SK-N-SH (cell line): ENCODE measurements around the gene IL6R. TPM values are rescaled to one million over a fixed set of nuclear protein-coding genes. Genes with fewer than 3 reads are reported as not detected.

Source experiments
- CTCF ChIA-PET: fragments of 300-600, 350-600 bp; formaldehyde crosslinking; extraction: SDS; loops from one replicate; lab custom pipeline; 2021; lab: Yijun Ruan, JAX
- POLR2A ChIA-PET: fragments of 350-600 bp; sonication (Branson Sonifier 250); formaldehyde crosslinking; extraction: SDS; loops from one replicate; lab custom pipeline; 2020; ENCODE audit warnings: antibody characterized with exemption, inconsistent platforms; lab: Yijun Ruan, JAX
- DNase-seq: peaks from one replicate; pipeline ENCODE4 v3.0.0; 2012
- H2AFZ ChIP-seq: fragments of 200-600 bp; sonication (generic); 2 replicates; pipeline ENCODE4 v1.8.1; 2016; ENCODE audit warnings: antibody characterized with exemption, mild to moderate bottlenecking, low read depth
- H3F3A ChIP-seq: fragments of 200-600 bp; sonication (generic); replicated peaks from 2 replicates; pipeline ENCODE3; 2016; ENCODE audit warnings: antibody characterized with exemption, mild to moderate bottlenecking; ENCODE audit not compliant: insufficient read depth
- H3K27ac ChIP-seq, 2 experiments: fragments of 200-500 bp in 1 of 2; fragments of 200-600 bp in 1 of 2; sonication (Bioruptor generic) in 1 of 2; sonication (generic), shearing (Covaris generic) in 1 of 2; 2 replicates each; pipeline versions ENCODE4 v1.5.1 to v1.6.1; 2014 to 2016; ENCODE audit warnings: low read depth in 2 of 2, inconsistent platforms in 1 of 2, low read length in 1 of 2, mild to moderate bottlenecking in 1 of 2, mixed read lengths in 1 of 2
- H3K27me3 ChIP-seq: fragments of 200-600 bp; sonication (generic), shearing (Covaris generic); 2 replicates; pipeline ENCODE4 v1.6.1; 2016; ENCODE audit warnings: mixed run types; ENCODE audit not compliant: insufficient read depth
- H3K36me3 ChIP-seq, 2 experiments: fragments of 200-500 bp in 1 of 2; fragments of 200-600 bp in 1 of 2; sonication (Bioruptor generic) in 1 of 2; sonication (generic) in 1 of 2; replicated peaks in 1 of 2; 2 replicates each; pipeline versions ENCODE3 to v1.5.1; 2014 to 2016; ENCODE audit warnings: low read length in 1 of 2, mild to moderate bottlenecking in 1 of 2; ENCODE audit not compliant: insufficient read depth in 2 of 2, control insufficient read depth in 1 of 2
- H3K4me1 ChIP-seq, 2 experiments: fragments of 200-500 bp in 1 of 2; fragments of 200-600 bp in 1 of 2; sonication (Bioruptor generic) in 1 of 2; sonication (generic), shearing (Covaris generic) in 1 of 2; 2 replicates each; pipeline versions ENCODE4 v1.5.1 to v1.6.1; 2014 to 2016; ENCODE audit warnings: low read depth in 1 of 2, low read length in 1 of 2, mixed run types in 1 of 2; ENCODE audit not compliant: insufficient read depth in 2 of 2, control insufficient read depth in 1 of 2
- H3K4me2 ChIP-seq: fragments of 200-600 bp; sonication (generic), shearing (Covaris generic); 2 replicates; pipeline ENCODE4 v1.6.1; 2017; ENCODE audit warnings: mixed run types
- H3K4me3 ChIP-seq, 2 experiments: fragments of 200-500 bp in 1 of 2; fragments of 200-600 bp in 1 of 2; sonication (Bioruptor generic) in 1 of 2; sonication (generic), shearing (Covaris generic) in 1 of 2; 2 replicates each; pipeline versions ENCODE4 v1.5.1 to v1.8.1; 2014 to 2016; ENCODE audit warnings: low read depth in 2 of 2, inconsistent platforms in 1 of 2, low read length in 1 of 2, mild to moderate bottlenecking in 1 of 2, mixed read lengths in 1 of 2, moderate library complexity in 1 of 2
- H3K79me2 ChIP-seq: fragments of 200-600 bp; sonication (generic); 2 replicates; pipeline ENCODE4 v1.8.1; 2017; ENCODE audit warnings: mild to moderate bottlenecking; ENCODE audit not compliant: insufficient read depth
- H3K9ac ChIP-seq: fragments of 200-600 bp; sonication (generic); 2 replicates; pipeline ENCODE4 v1.6.1; 2017; ENCODE audit warnings: mixed run types
- H3K9me2 ChIP-seq: fragments of 200-600 bp; sonication (generic); 2 replicates; pipeline ENCODE4 v1.6.1; 2017; ENCODE audit warnings: mixed run types
- H3K9me3 ChIP-seq: fragments of 200-600 bp; sonication (generic); 2 replicates; pipeline ENCODE4 v1.6.1; 2017; ENCODE audit warnings: mixed run types, mild to moderate bottlenecking, moderate library complexity
- H4K20me1 ChIP-seq: fragments of 200-600 bp; sonication (generic); 2 replicates; pipeline ENCODE4 v1.6.1; 2017; ENCODE audit warnings: mild to moderate bottlenecking, mixed run types; ENCODE audit not compliant: insufficient read depth
- ELF1 ChIP-seq: IDR thresholded peaks from 2 replicates; pipeline ENCODE4 v1.4.0; 2012
- EP300 ChIP-seq, 2 experiments: IDR thresholded peaks; 2 replicates each; pipeline versions ENCODE4 v1.4.0 to v1.6.1; 2012; ENCODE audit warnings: borderline replicate concordance in 1 of 2, low read depth in 1 of 2, low read length in 1 of 2
- EZH2phosphoT487 ChIP-seq: fragments of 200-600 bp; sonication (generic); IDR thresholded peaks from 2 replicates; pipeline ENCODE4 v1.6.1; 2017; ENCODE audit warnings: low read depth, mixed run types, mild to moderate bottlenecking, antibody characterized with exemption, moderate library complexity, borderline replicate concordance
- FOSL2 ChIP-seq: IDR thresholded peaks from 2 replicates; pipeline ENCODE4 v1.4.0; 2012; ENCODE audit warnings: low read depth, mild to moderate bottlenecking, moderate library complexity, borderline replicate concordance
- FOXJ3 ChIP-seq: sonication (generic); formaldehyde crosslinking; IDR thresholded peaks from 2 replicates; pipeline ENCODE4 v1.5.1; 2020; ENCODE audit warnings: mild to moderate bottlenecking, missing genetic modification reagents
- FOXM1 ChIP-seq: IDR thresholded peaks from 2 replicates; pipeline ENCODE4 v1.4.0; 2012; ENCODE audit warnings: low read depth, mild to moderate bottlenecking
- JUND ChIP-seq: IDR thresholded peaks from 2 replicates; pipeline ENCODE4 v1.4.0; 2012
- POLR2AphosphoS5 ChIP-seq: IDR thresholded peaks from 2 replicates; pipeline ENCODE4 v1.6.1; 2012; ENCODE audit warnings: low read depth, low read length
- RAD21 ChIP-seq: IDR thresholded peaks from 2 replicates; pipeline ENCODE4 v1.6.1; 2012; ENCODE audit warnings: mild to moderate bottlenecking, low read length
- RXRA ChIP-seq: IDR thresholded peaks from 2 replicates; pipeline ENCODE4 v1.4.0; 2012; ENCODE audit warnings: low read depth, mild to moderate bottlenecking, borderline replicate concordance
- SIN3A ChIP-seq: IDR thresholded peaks from 2 replicates; pipeline ENCODE4 v1.6.1; 2012; ENCODE audit warnings: low read depth, mild to moderate bottlenecking, low read length, moderate library complexity, borderline replicate concordance
- TCF12 ChIP-seq: IDR thresholded peaks from 2 replicates; pipeline ENCODE4 v1.4.0; 2012
- YY1 ChIP-seq: IDR thresholded peaks from 2 replicates; pipeline ENCODE4 v1.4.0; 2012; ENCODE audit warnings: low read depth, mild to moderate bottlenecking
- WGBS: methylation state at CpG from one replicate; pipeline ENCODE4 v1.1.6; 2017; ENCODE audit warnings: low lambda C conversion rate; 5-methylcytosine and 5-hydroxymethylcytosine counted together
- polyA plus RNA-seq, 3 experiments: library from polyadenylated mRNA; depleted of rRNA; stranded (reverse); fragments of >200 nt; gene quantifications; 2 replicates each; pipeline ENCODE4 v1.2.3, GENCODE V29; 2012
- TF ChIP-seq, protein P1 (sequence below): fragments of 200-600 bp; sonication (generic); IDR thresholded peaks from 2 replicates; pipeline ENCODE4 v1.6.1; 2017; ENCODE audit warnings: antibody characterized with exemption, mild to moderate bottlenecking, moderate library complexity
- TF ChIP-seq, protein P2 (sequence below): fragments of 150-350 bp; IDR thresholded peaks from 2 replicates; pipeline ENCODE4 v1.6.1; 2017; ENCODE audit warnings: antibody characterized with exemption, low read length, low read depth, borderline replicate concordance
- TF ChIP-seq, protein P3 (sequence below): IDR thresholded peaks from 2 replicates; pipeline ENCODE4 v1.6.1; 2012; ENCODE audit warnings: mild to moderate bottlenecking, low read depth, low read length, moderate library complexity
- TF ChIP-seq, protein P4 (sequence below): IDR thresholded peaks from 2 replicates; pipeline ENCODE4; 2012
- TF ChIP-seq, protein P5 (sequence below): IDR thresholded peaks from 2 replicates; pipeline ENCODE4 v1.4.0; 2012; ENCODE audit warnings: low read depth, borderline replicate concordance

Gene IL6R
- polyA plus RNA-seq, 1 of the 3 experiments (the other 2 are of a cell fraction) = 2.8 TPM

DNA sequence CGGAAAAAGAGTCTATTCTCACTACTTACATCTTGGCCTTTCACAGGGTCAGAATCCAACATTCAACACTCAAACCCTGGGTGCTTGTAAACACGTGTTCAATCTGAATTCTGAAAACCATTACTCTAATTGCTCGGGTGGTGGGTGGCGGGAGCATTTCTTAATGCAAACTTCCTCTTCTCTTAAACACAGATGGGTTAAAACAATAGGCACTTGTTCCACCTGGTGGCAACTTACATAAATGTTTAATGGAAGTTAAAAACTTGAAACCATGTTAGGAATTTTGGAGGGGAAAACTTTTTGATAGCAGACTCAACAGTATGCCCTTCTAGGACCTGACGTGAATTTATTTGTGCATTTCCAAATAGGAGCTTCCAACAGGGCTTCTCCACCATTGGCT lies 73.5 kb downstream of the IL6R start:
- Histone ChIP-seq H3K9me2 (no peaks in the 10 kb centered on the region), H3K4me1 (peaks cover 5 to 18% of the 10 kb centered on the region in 2 experiments; a peak in 2 of 4 replicates), H3K79me2 (no peaks in the 10 kb centered on the region), H3K36me3 (no peaks in the 10 kb centered on the region), H3K9me3 (no peaks in the 10 kb centered on the region), H3K27me3 (no peaks in the 10 kb centered on the region), H4K20me1 (no peaks in the 10 kb centered on the region), H3K9ac (no peak overlapping the region), H2AFZ (peak overlapping the region; percentile 96), H3K4me3 (no peak overlapping the region), H3F3A (peaks cover 7% of the 10 kb centered on the region), H3K4me2 (no peak overlapping the region), H3K27ac (no peak overlapping the region)
- POLR2A ChIA-PET = no interaction called here
- no peak for DNase-seq
- CTCF ChIA-PET = interaction anchor here (0.6 to 9.8 kb wide), 20 partner anchors 11 to 459 kb away, joined by 3 to 187 read pairs (median 6); partner anchors contain the start of genes IL6R and UBE2Q1
- WGBS = 82% methylated on average over 5 of the region's 5 CpGs
- TF ChIP-seq EP300 (IDR thresholded peaks at IDR 0.05; ENCODE audit: borderline replicate concordance in 1 of 2, low read depth in 1 of 2, low read length in 1 of 2) (no peak), FOSL2 (no peak), RAD21 (no peak), RXRA (no peak)
- TF ChIP-seq, protein P1, sequence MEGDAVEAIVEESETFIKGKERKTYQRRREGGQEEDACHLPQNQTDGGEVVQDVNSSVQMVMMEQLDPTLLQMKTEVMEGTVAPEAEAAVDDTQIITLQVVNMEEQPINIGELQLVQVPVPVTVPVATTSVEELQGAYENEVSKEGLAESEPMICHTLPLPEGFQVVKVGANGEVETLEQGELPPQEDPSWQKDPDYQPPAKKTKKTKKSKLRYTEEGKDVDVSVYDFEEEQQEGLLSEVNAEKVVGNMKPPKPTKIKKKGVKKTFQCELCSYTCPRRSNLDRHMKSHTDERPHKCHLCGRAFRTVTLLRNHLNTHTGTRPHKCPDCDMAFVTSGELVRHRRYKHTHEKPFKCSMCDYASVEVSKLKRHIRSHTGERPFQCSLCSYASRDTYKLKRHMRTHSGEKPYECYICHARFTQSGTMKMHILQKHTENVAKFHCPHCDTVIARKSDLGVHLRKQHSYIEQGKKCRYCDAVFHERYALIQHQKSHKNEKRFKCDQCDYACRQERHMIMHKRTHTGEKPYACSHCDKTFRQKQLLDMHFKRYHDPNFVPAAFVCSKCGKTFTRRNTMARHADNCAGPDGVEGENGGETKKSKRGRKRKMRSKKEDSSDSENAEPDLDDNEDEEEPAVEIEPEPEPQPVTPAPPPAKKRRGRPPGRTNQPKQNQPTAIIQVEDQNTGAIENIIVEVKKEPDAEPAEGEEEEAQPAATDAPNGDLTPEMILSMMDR = peak; percentile 41

DNA sequence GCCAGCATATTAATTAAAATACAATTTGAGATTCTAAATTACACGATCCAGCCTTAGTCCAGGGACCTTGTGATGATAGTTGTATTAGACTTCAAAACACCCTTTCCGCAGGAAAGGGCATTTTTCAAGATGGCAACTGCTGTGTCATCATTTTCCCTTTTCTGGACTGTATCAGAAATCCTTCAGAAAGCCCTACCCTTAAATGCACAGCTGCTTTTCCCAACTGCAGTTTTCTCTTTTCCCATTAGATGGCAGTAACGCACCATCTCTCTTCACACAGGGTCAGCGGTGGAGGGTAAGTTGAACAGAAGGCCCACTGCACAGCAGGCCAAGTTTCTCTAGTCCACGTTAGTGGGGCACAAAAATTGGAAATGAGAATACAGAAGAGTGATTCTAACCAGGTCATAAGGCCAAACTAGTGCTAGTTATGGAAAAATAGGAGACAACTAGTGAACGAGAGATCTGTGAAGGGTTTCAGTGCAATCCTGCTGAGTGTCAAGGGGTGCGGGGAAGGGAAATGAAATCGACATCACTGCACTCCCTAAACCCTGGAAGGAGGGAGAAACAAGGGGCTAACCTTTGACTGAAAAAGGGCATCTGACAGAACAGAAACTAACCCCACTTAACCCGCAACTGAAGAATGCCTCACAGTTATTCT lies 74.8 kb downstream of the IL6R start:
- POLR2A ChIA-PET = interaction anchor here (0.7 to 1.0 kb wide), 2 partner anchors 67 to 125 kb away, joined by 3 to 6 read pairs; no protein-coding TSS in a partner anchor
- Histone ChIP-seq H3K9me2 (no peaks in the 10 kb centered on the region), H3K27me3 (no peaks in the 10 kb centered on the region)
- TF ChIP-seq POLR2AphosphoS5 = no peak
- TF ChIP-seq, protein P2, sequence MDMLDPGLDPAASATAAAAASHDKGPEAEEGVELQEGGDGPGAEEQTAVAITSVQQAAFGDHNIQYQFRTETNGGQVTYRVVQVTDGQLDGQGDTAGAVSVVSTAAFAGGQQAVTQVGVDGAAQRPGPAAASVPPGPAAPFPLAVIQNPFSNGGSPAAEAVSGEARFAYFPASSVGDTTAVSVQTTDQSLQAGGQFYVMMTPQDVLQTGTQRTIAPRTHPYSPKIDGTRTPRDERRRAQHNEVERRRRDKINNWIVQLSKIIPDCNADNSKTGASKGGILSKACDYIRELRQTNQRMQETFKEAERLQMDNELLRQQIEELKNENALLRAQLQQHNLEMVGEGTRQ = no peak
- no peak for TF ChIP-seq FOXM1
- no peak for TF ChIP-seq JUND
- TF ChIP-seq YY1 = peak; percentile 83
- TF ChIP-seq ELF1 = no peak
- TF ChIP-seq, protein P3, sequence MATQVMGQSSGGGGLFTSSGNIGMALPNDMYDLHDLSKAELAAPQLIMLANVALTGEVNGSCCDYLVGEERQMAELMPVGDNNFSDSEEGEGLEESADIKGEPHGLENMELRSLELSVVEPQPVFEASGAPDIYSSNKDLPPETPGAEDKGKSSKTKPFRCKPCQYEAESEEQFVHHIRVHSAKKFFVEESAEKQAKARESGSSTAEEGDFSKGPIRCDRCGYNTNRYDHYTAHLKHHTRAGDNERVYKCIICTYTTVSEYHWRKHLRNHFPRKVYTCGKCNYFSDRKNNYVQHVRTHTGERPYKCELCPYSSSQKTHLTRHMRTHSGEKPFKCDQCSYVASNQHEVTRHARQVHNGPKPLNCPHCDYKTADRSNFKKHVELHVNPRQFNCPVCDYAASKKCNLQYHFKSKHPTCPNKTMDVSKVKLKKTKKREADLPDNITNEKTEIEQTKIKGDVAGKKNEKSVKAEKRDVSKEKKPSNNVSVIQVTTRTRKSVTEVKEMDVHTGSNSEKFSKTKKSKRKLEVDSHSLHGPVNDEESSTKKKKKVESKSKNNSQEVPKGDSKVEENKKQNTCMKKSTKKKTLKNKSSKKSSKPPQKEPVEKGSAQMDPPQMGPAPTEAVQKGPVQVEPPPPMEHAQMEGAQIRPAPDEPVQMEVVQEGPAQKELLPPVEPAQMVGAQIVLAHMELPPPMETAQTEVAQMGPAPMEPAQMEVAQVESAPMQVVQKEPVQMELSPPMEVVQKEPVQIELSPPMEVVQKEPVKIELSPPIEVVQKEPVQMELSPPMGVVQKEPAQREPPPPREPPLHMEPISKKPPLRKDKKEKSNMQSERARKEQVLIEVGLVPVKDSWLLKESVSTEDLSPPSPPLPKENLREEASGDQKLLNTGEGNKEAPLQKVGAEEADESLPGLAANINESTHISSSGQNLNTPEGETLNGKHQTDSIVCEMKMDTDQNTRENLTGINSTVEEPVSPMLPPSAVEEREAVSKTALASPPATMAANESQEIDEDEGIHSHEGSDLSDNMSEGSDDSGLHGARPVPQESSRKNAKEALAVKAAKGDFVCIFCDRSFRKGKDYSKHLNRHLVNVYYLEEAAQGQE = no peak
- TF ChIP-seq, protein P4, sequence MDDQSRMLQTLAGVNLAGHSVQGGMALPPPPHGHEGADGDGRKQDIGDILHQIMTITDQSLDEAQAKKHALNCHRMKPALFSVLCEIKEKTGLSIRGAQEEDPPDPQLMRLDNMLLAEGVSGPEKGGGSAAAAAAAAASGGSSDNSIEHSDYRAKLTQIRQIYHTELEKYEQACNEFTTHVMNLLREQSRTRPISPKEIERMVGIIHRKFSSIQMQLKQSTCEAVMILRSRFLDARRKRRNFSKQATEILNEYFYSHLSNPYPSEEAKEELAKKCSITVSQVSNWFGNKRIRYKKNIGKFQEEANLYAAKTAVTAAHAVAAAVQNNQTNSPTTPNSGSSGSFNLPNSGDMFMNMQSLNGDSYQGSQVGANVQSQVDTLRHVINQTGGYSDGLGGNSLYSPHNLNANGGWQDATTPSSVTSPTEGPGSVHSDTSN = no peak
- no peak; the same call in 1 of the 2 replicates for TF ChIP-seq TCF12
- TF ChIP-seq SIN3A = no peak
- TF ChIP-seq FOXJ3 (CRISPR knock-in tag) = no peak
- TF ChIP-seq EZH2phosphoT487 = no peak
- TF ChIP-seq, protein P5, sequence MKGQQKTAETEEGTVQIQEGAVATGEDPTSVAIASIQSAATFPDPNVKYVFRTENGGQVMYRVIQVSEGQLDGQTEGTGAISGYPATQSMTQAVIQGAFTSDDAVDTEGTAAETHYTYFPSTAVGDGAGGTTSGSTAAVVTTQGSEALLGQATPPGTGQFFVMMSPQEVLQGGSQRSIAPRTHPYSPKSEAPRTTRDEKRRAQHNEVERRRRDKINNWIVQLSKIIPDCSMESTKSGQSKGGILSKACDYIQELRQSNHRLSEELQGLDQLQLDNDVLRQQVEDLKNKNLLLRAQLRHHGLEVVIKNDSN = no peak

More for the DNA sequence above, 74.8 kb downstream of the IL6R start:
- WGBS = 41% methylated on average over 9 of the region's 9 CpGs
- Histone ChIP-seq H3K9me3 (no peaks in the 10 kb centered on the region), H3K79me2 (no peaks in the 10 kb centered on the region), H3K4me1 (peaks cover 5 to 18% of the 10 kb centered on the region in 2 experiments; a peak in 2 of 4 replicates), H4K20me1 (no peaks in the 10 kb centered on the region), H3K36me3 (no peaks in the 10 kb centered on the region), H3F3A (peaks cover 7% of the 10 kb centered on the region), H3K4me3 (no peak overlapping the region; a peak in 1 of 4 replicates), H3K4me2 (no peak overlapping the region), H3K9ac (no peak overlapping the region), H3K27ac (peak overlapping the region; percentile 17 to 78; a peak in 2 of 4 replicates), H2AFZ (peak overlapping the region; percentile 96; the same call in 1 of the 2 replicates)
- CTCF ChIA-PET = interaction anchor here (0.6 to 9.8 kb wide), 76 partner anchors 9 to 606 kb away, joined by 3 to 187 read pairs (median 4); partner anchors contain the start of genes IL6R, PMVK and UBE2Q1
- DNase-seq = peak; percentile 84
